GM18907 (cell line): Measurements from ENCODE around the gene COL4A6.

Experiments used
- ATAC-seq: cut with Tn5 transposase; IDR thresholded peaks from one replicate; pipeline ENCODE4 v1.9.1; 2021; ENCODE audit warnings: mild to moderate bottlenecking, moderate library complexity; ENCODE audit not compliant: unreplicated experiment

Gene COL4A6

GRCh38 chrX:108285356-108285755 lies 152.9 kb downstream of the COL4A6 start:
- peak; percentile 65 for ATAC-seq

GRCh38 chrX:108275732-108276131 lies 162.5 kb downstream of the COL4A6 start:
- no peak for ATAC-seq

- peak; percentile 80 for ATAC-seq
Observed at GRCh38 chrX:108271397-108271787, 166.8 kb downstream of the COL4A6 start.

- peak; percentile 73 for ATAC-seq
Observed at GRCh38 chrX:108270739-108271396, 167.4 kb downstream of the COL4A6 start.

- no peak for ATAC-seq
Observed at GRCh38 chrX:108270280-108270679, 167.9 kb downstream of the COL4A6 start.

GRCh38 chrX:108268434-108269080 lies 169.7 kb downstream of the COL4A6 start:
- no peak for ATAC-seq

GRCh38 chrX:108267557-108267956 lies 170.7 kb downstream of the COL4A6 start:
- no peak for ATAC-seq

- no peak for ATAC-seq
Observed at GRCh38 chrX:108264376-108264775, 173.8 kb downstream of the COL4A6 start.

- ATAC-seq = no peak
Observed at GRCh38 chrX:108261549-108262203, 176.5 kb downstream of the COL4A6 start.

GRCh38 chrX:108257556-108257955 lies 180.7 kb downstream of the COL4A6 start:
- no peak for ATAC-seq

- no peak for ATAC-seq
Observed at GRCh38 chrX:108254636-108255035, 183.6 kb downstream of the COL4A6 start.

- no peak for ATAC-seq
Observed at GRCh38 chrX:108250654-108251579, 187.3 kb downstream of the COL4A6 start.

- no peak for ATAC-seq
Observed at GRCh38 chrX:108246304-108246954, 191.8 kb downstream of the COL4A6 start.

- no peak for ATAC-seq
Observed at GRCh38 chrX:108245462-108245861, 192.8 kb downstream of the COL4A6 start.

- no peak for ATAC-seq
Observed at GRCh38 chrX:108235986-108236385, 202.2 kb downstream of the COL4A6 start.

GRCh38 chrX:108230574-108230973 lies 207.6 kb downstream of the COL4A6 start:
- no peak for ATAC-seq

- ATAC-seq = peak; percentile 89
Observed at GRCh38 chrX:108224727-108225621, 213.2 kb downstream of the COL4A6 start.

- ATAC-seq = peak; percentile 33
Observed at GRCh38 chrX:108224218-108224617, 214.0 kb downstream of the COL4A6 start.

- ATAC-seq = no peak
Observed at GRCh38 chrX:108223585-108223984, 214.6 kb downstream of the COL4A6 start.
